ENCODE results near the gene DPH3.

The DPH3 gene

DNA sequence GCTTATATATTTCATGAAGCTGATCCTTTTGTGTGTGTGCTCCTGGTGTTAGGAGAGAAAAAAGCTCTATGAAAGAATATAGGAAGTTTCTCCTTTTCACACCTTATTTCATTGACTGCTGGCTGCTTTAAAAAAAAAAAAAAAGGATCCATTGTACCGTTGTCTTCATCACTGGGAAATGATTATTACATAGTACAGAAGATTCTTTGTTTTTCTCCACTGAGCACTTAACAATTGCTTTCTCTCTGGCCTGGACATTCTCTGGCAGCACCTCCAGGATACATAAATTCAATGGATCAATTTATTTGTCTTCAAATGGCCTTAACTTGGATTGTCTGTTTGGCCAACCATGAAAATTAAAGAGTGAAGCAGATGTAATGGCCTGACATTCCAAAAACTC is 37.2 kb downstream of the DPH3 start:
- no peak for DNase-seq

DNA sequence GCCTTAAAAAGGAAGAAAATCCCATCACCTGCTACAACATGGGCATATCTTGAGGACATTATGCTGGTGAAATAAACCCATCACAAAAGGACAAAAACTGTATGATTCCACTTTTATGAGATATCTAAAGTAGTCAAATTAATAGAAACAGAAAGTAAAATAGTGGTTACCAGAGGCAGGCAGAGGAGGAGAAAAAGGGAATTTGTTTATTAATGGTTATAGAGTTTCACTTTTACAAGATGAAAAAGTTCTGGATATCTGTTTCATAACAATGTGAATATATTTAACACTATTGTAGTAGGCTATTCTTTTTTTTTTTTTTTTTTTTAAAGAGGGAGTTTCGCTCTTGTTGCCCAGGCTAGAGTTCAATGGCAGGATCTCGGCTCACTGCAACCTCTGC is 40.4 kb downstream of the DPH3 start:
- DNase-seq: no peak

DNA sequence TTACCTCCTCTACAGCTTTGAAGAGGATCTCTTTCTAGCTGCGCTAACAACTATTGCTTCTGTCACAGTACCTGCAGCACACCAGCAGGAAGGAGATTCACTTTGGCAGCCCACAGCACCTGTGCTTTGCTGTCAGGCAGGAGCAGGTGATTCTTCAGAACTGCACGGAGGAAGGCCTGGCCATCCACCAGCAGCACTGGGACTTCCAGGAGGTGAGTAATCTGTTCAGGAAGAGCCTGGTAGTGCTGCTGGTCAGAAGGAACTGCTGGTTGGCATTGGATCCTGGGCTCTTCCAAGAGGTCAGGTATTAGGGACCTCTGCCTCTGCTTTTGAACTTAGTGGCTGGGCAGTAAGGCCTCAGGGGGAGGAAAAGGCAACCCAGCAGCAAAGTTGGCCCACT is 42.2 kb downstream of the DPH3 start:
- no peak for DNase-seq

DNA sequence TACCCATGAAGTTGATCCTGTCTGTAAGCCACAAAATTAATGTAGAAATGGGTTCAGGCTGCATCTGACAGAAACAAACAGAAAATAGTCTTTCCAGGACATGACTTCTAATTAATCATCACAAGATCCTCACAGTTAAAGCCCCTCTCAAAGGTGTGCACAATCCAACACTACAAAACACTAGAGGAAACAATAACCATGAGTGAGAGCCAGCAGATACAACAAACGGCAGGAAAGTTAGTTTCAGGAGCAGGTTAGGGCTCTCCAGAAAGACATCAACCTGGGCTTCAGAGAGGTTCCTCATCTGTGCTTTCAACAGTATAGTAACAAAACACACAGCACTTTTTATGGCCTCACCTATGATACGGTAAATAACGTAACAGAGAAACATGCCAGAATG is 42.8 kb downstream of the DPH3 start:
- DNase-seq: no peak

DNA sequence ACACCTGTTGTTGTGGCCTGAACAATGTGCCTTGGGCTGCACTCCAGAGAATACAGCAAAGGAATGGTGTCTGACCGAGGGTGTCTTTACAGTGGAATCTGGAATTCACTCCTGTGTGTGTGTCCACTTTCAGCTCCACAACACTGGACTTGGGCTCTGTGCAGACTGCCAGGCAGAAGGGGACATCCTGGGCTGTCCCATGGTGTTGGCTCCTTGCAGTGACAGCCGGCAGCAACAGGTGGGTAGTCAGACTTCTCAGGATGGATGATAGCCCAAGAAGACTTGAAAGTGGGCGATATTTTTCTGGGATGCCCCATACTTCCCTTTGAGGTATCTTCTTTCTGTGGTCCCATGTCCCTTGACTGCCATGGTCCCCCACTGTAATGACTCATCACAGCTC is 45.0 kb downstream of the DPH3 start:
- DNase-seq: no peak

DNA sequence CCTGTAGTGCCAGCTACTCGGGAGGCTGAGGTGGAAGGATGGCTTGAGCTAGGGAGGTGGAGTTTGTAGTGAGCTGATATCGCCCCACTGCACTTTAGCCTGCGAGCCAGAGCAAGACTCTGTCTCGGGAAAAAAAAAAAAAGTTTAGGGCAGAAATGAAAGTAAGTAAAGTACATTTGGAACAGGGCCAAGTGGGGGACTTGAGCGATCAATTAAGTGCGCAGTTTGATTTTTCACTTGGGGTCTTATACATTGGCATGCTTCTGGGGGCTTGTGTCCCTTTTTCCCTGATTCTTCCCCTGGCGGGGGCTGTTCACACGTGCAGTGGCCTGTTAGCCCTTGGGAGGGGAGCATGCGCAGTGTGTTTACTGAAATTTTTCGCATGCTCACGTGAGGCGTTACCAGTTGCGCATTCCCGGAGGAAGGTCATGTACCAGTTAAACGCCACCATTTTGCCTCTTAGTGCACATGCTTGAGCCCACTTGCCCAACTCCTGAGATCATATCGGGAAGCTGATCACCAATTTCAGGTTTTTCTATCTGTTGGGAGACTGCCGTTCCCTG is 48.3 kb downstream of the DPH3 start:
- DNase-seq: no peak

DNA sequence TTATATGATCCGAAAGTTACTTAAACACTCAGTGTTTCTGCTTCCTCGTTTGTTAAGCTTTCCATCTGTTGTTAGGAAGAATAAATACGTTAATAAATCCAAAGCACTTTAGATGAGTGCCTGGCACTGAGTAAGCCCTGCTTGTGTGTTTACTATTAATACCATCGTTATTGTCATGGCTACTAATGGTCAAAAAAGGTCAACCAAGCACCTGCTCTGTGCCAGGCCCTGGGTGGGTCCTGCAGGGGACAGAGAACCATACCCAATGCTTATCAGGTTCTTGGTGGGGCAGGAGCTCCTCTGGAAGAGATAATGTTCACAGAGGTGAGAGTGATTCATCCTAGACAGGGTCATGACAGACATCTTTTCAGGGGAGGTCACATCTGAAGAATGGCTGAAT is 50.4 kb downstream of the DPH3 start:
- DNase-seq: no peak

DNA sequence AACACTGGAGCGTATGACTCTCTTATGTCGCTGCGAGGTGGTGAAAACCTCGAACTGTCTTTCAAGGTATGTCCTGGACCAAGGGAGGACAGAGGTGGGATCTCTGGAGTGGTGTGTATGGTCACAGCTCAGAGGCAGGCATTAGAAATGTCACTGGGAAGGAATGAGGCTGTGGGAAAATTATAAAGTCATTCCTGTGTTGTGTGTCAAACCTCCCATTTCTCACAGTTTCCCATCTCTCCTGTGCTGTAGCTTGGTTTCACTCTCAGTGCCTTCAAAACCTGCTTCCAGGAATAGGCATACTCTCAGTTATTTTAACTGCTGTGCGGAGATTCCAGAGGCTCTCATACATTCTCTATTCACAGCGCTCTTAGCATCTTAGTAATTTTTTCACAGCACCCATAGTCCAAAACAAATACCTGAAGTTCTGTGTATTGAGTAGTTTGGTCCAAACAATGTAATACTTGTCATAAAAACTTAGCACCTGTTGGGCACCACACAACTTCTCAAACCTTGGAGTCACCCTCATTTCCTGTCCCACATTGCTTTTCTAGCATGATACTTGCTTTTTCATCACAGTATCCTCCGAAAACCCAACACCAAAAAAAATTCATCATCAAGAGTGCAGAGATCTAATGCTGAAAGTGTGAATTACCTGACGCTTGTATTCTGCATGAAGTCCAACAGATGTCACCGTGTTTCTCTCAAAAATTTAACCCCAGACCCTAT is 53.4 kb downstream of the DPH3 start:
- no peak for DNase-seq
